ENCODE data around the gene LRRC7. TPM values are rescaled to one million over a fixed set of nuclear protein-coding genes. Genes with fewer than 3 reads are reported as not detected.
"Not testable (repeated sequence)": the region's sequence is repeated elsewhere in the genome, so short reads cannot be mapped to it uniquely, and the experiment has no call there.

Gene LRRC7
- total RNA-seq, 2 experiments from 2014 or later: not detected

- CTCF ChIA-PET: no interaction called here
- DNase-seq: no peak
- peaks cover 3% of the 10 kb centered on the region for H3K9me3 Mint-ChIP-seq
- H3K4me3 Mint-ChIP-seq: no peak overlapping the region
- H3K4me1 Mint-ChIP-seq: no peaks in the 10 kb centered on the region
- no peaks in the 10 kb centered on the region for H3K36me3 Mint-ChIP-seq (ENCODE audit: low read depth)
- no peaks in the 10 kb centered on the region for H3K27me3 Mint-ChIP-seq
- POLR2A ChIA-PET: interaction anchor here (0.6 kb wide), 1 partner anchor 8 kb away, joined by 3 read pairs; no protein-coding TSS in a partner anchor
- no peak overlapping the region for H3K27ac Mint-ChIP-seq
Measured at GRCh38 chr1:69688193-69688592, 120.5 kb downstream of the LRRC7 start.

GRCh38 chr1:69691179-69691578, 123.5 kb downstream of the LRRC7 start:
- no peak for DNase-seq
- Mint-ChIP-seq H3K27ac (no peak overlapping the region), H3K4me3 (no peak overlapping the region), H3K27me3 (no peaks in the 10 kb centered on the region), H3K36me3 (ENCODE audit: low read depth) (no peaks in the 10 kb centered on the region), H3K9me3 (peaks cover 2% of the 10 kb centered on the region), H3K4me1 (no peaks in the 10 kb centered on the region)
- ChIA-PET POLR2A (no interaction called here), CTCF (no interaction called here)

DNA sequence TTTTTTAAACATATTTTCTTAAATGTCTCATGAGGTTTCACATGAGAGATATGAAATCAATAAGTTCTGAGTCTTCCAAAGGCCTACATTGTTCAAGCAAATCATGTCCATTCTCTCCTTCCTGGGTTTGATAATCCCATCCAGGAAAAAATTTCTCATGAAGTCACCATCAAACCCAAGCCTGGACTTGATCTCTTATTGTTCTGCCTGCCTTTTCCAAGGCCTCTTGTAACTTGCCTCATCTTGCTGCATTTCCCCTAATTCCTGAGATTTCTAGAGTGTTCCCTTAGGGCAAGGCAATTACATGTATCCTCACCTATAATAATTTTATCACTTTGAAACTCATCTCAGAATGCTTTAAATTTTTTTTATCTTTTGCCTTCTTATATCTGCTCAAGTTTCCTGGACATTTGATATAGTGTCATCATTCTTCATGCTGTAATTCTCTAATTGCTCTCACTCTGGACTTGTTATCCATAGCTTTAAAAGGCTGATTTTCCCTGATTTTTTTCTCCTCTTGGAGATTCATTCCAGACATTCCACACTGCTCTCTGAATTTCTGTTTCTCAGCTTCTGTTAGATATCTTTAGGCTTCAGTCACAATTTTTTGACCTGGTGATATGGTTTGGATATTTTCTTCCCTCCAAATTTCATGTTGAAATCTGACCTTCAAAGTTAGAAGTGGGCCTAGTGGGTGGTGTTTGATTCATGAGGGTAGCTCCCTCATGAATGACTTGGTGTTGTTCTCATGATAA, 126.4 kb downstream of the LRRC7 start:
- no peak for DNase-seq
- Mint-ChIP-seq H3K4me1 (no peaks in the 10 kb centered on the region), H3K27me3 (no peaks in the 10 kb centered on the region), H3K36me3 (ENCODE audit: low read depth) (no peaks in the 10 kb centered on the region), H3K27ac (no peak overlapping the region), H3K4me3 (no peak overlapping the region), H3K9me3 (peaks cover 10% of the 10 kb centered on the region)
- POLR2A ChIA-PET: no interaction called here
- CTCF ChIA-PET: no interaction called here

DNA sequence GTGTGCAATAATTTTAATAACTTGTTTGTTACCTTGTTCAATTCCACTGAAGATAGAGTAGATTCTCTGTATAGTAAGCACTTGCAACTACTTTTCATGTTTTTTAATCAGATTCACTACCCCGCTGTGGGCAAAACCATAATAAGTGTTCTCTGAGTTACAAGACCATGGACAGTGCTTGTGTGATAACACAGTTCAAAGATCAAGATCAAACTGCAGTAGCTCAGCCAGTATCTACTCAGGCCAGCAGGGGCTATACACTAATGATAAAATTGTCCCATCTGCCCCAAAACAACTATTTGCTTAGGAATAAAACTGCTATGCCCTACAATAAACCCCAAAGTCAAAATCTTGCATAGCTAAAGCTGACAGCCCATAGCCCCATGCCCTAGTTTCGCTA, 129.6 kb downstream of the LRRC7 start:
- Mint-ChIP-seq H3K4me1 (no peaks in the 10 kb centered on the region), H3K27me3 (no peaks in the 10 kb centered on the region), H3K27ac (no peak overlapping the region), H3K4me3 (no peak overlapping the region), H3K9me3 (peaks cover 12% of the 10 kb centered on the region), H3K36me3 (ENCODE audit: low read depth) (no peaks in the 10 kb centered on the region)
- CTCF ChIA-PET: no interaction called here
- POLR2A ChIA-PET: no interaction called here
- no peak for DNase-seq

- no peak for DNase-seq
- Mint-ChIP-seq H3K27ac (no peak overlapping the region), H3K4me3 (no peak overlapping the region), H3K9me3 (peaks cover 12% of the 10 kb centered on the region), H3K36me3 (ENCODE audit: low read depth) (no peaks in the 10 kb centered on the region), H3K4me1 (no peaks in the 10 kb centered on the region), H3K27me3 (no peaks in the 10 kb centered on the region)
- ChIA-PET CTCF (no interaction called here), POLR2A (no interaction called here)
Measured at GRCh38 chr1:69700770-69701169, 133.0 kb downstream of the LRRC7 start.

DNA sequence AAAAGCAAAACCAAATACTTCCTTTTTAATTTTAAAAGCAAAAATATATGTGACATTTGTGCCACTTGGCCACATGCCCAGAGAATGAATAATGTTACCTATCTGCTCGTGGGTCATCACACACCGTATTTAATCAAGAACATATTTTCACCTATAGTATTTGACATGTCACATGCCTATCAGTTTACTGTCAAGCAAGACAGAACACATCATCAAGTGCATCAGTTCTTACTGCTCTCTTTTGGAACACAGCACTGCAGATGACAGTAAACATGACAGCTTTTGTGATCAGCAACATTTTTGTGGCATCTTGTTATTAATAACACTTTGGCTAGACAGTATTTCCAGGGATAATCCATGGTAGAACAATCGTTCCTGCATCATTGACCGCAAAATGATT, 134.4 kb downstream of the LRRC7 start:
- Mint-ChIP-seq H3K9me3 (peaks cover 7% of the 10 kb centered on the region), H3K27ac (no peak overlapping the region), H3K4me3 (no peak overlapping the region), H3K36me3 (ENCODE audit: low read depth) (no peaks in the 10 kb centered on the region), H3K27me3 (no peaks in the 10 kb centered on the region), H3K4me1 (no peaks in the 10 kb centered on the region)
- CTCF ChIA-PET: no interaction called here
- DNase-seq: no peak
- POLR2A ChIA-PET: no interaction called here

GRCh38 chr1:69706473-69706872, 138.8 kb downstream of the LRRC7 start:
- H3K36me3 Mint-ChIP-seq (ENCODE audit: low read depth): no peaks in the 10 kb centered on the region
- CTCF ChIA-PET: no interaction called here
- DNase-seq: no peak
- no peak overlapping the region for H3K27ac Mint-ChIP-seq
- H3K4me3 Mint-ChIP-seq: no peak overlapping the region
- POLR2A ChIA-PET: no interaction called here
- H3K27me3 Mint-ChIP-seq: no peaks in the 10 kb centered on the region
- H3K9me3 Mint-ChIP-seq: no peaks in the 10 kb centered on the region
- no peaks in the 10 kb centered on the region for H3K4me1 Mint-ChIP-seq

DNA sequence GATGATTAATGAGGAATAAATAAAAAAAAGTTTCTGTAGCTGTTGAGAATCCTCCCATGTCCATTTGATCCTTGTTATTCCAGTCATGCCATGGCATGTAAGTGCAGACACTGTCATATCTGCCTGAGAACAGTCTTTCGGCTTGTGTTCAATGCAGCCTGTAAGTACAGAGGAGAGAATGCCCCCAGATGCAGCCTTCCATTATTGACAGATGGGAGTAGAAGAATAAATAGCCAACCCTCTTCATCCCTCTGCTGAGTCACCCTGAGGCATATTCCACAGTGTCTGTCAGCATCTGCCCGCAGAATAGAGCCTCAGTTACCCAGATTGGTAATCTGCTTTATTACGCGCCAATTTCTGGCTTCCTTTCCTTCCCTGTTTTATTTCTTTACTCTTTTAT, 139.4 kb downstream of the LRRC7 start:
- no peaks in the 10 kb centered on the region for H3K9me3 Mint-ChIP-seq
- H3K4me1 Mint-ChIP-seq: no peaks in the 10 kb centered on the region
- no peaks in the 10 kb centered on the region for H3K36me3 Mint-ChIP-seq (ENCODE audit: low read depth)
- POLR2A ChIA-PET: no interaction called here
- CTCF ChIA-PET: no interaction called here
- H3K27ac Mint-ChIP-seq: no peak overlapping the region
- no peaks in the 10 kb centered on the region for H3K27me3 Mint-ChIP-seq
- H3K4me3 Mint-ChIP-seq: no peak overlapping the region
- no peak for DNase-seq

DNA sequence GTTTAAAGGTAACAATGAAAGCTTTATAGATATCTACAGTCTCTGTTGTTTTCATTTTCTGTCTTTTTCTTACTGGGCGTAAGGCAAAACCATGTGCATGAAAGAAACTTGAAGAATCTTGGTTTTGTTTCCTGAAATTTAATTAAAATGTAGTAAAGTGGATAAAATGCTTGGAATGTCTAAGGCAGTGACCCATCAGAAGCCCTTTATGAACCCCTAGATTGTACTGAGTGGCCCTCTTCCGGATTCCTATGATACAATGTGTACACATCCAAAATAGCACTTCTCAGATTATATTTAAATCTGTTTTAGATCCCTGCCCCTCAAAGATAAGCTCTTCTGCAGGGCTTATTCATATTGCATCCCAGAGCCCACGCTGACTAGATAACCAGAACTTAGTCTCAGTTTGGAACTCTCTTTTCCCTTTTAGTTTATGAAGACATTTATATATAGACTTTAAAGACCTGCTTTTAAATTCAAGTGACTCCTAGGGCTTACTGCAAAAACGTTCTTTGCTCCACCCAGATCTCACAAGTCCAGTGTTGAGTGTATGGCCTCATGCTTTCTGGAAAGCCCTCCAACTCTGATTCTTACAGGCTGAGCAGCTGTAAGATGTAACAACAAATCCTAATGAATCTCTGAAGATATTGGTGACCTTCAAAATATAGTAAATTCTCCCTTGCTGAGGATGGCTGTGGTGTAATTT, 142.9 kb downstream of the LRRC7 start:
- H3K27me3 Mint-ChIP-seq: no peaks in the 10 kb centered on the region
- no peak overlapping the region for H3K27ac Mint-ChIP-seq
- ChIA-PET POLR2A (no interaction called here), CTCF (no interaction called here)
- no peaks in the 10 kb centered on the region for H3K4me1 Mint-ChIP-seq
- no peaks in the 10 kb centered on the region for H3K9me3 Mint-ChIP-seq
- no peaks in the 10 kb centered on the region for H3K36me3 Mint-ChIP-seq (ENCODE audit: low read depth)
- H3K4me3 Mint-ChIP-seq: no peak overlapping the region
- DNase-seq: no peak

DNA sequence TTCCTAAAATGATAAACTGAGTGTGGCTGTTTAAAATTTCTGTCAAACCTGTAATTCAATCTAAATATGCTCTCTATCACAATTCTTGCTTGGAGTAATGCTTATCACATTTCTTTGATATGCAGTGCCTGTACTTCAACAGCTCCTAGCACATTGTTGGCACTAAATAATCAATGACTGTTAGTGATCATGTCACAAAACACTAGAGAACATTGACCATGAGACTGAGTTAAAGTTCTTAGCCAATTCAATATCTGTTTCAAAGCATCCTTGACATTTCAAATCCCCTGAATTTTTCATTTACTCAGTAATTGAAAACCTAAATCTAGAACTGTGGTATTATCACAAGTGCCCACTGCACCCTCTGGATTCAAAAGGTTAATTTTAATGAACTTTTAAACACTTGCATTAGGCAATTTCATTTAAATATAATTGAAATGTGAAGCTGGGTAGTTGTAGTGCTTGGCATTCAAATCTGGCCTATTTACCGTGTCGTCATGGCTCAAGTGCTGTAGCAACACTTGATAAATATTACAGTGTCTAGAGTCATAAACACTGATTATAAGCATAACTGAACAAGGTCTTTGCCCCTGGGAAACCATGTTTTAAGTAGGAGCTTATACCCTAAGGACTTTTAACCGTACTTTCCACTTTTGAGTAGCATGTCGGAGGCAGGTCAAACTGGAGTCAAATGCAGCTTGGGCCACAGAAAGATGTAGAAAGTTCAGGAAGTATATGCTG, 143.6 kb downstream of the LRRC7 start:
- no peak for DNase-seq
- POLR2A ChIA-PET: no interaction called here
- no peak overlapping the region for H3K4me3 Mint-ChIP-seq
- H3K36me3 Mint-ChIP-seq (ENCODE audit: low read depth): no peaks in the 10 kb centered on the region
- CTCF ChIA-PET: no interaction called here
- H3K4me1 Mint-ChIP-seq: no peaks in the 10 kb centered on the region
- H3K27ac Mint-ChIP-seq: no peak overlapping the region
- H3K9me3 Mint-ChIP-seq: no peaks in the 10 kb centered on the region
- no peaks in the 10 kb centered on the region for H3K27me3 Mint-ChIP-seq

DNA sequence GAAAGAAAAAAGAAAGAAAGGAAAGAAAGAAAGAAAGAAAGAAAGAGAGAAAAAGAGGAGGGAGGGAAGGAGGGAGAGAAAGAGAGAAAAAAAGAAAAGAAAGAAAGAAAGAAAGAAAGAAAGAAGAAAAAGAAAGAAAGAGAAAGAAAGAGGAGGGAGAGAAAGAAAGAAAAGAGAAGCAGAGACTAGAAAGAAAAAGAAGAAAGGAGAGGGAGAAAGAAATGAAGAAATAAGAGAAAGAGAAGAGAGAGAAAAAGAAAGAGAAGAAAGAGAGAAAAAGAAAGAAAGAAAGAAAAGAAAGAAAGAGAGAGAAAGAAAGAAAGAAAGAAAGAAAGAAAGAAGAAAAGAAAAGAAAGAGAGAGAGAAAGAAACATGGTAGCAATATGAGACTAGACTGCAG, 150.1 kb downstream of the LRRC7 start:
- DNase-seq; H3K27me3 Mint-ChIP-seq; H3K36me3 Mint-ChIP-seq (ENCODE audit: low read depth); H3K9me3 Mint-ChIP-seq; H3K4me3 Mint-ChIP-seq; H3K4me1 Mint-ChIP-seq; POLR2A ChIA-PET; CTCF ChIA-PET; H3K27ac Mint-ChIP-seq: not testable (repeated sequence)

GRCh38 chr1:69728206-69728605, 160.5 kb downstream of the LRRC7 start:
- ChIA-PET POLR2A (no interaction called here), CTCF (no interaction called here)
- H3K36me3 Mint-ChIP-seq (ENCODE audit: low read depth): no peaks in the 10 kb centered on the region
- H3K4me3 Mint-ChIP-seq: no peak overlapping the region
- H3K27ac Mint-ChIP-seq: no peak overlapping the region
- peaks cover 3% of the 10 kb centered on the region for H3K9me3 Mint-ChIP-seq
- DNase-seq: no peak
- H3K4me1 Mint-ChIP-seq: no peaks in the 10 kb centered on the region
- no peaks in the 10 kb centered on the region for H3K27me3 Mint-ChIP-seq

DNA sequence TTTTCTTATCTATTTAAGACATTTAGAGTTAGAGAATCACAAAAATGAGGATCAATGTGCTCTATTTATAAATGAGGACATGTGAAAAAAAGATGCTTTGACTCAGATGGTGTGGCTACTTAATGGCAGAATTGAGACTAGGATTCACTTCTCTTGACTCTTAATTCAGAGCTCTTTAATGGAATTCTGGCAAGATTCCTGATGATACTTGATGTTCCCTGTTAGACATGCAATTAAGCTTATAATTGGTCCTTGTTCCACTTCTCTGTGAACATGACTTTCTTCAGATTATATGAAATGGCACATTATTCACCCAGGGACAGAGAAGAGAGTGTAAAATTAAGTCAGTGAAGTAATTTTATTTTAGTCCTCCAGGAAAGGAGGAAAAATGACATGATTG, 165.3 kb downstream of the LRRC7 start:
- Mint-ChIP-seq H3K9me3 (peaks cover 3% of the 10 kb centered on the region), H3K36me3 (ENCODE audit: low read depth) (no peaks in the 10 kb centered on the region), H3K27me3 (no peaks in the 10 kb centered on the region), H3K4me3 (no peak overlapping the region), H3K4me1 (no peaks in the 10 kb centered on the region), H3K27ac (no peak overlapping the region)
- POLR2A ChIA-PET: no interaction called here
- CTCF ChIA-PET: no interaction called here
- DNase-seq: no peak

Measured in activated CD4-positive, alpha-beta memory T cell treated with anti-CD3 and anti-CD28 coated beads, Interleukin-2, amount 10 ng/mL, durations not matched to agents 7 days and 5 days (primary cell).